HL-60/S4 treated with retinoic acid at 250 ng/mL for 4 days and 3 days (cell line): Measurements from ENCODE around the gene PRKG1.
"Not testable (repeated sequence)": the region's sequence is repeated elsewhere in the genome, so short reads cannot be mapped to it uniquely, and the experiment has no call there.

Experiments
- in situ Hi-C: fragments of 300-500 bp; cut with MboI; formaldehyde crosslinking; loops from 2 replicates; pipeline ENCODE4 v1.7.0; 2022; ENCODE audit warnings: low sequenced_read_pairs

Gene PRKG1

GRCh38 chr10:52029628-52030027, 955.3 kb downstream of the PRKG1 start:
- in situ Hi-C loops: no loop called here

GRCh38 chr10:52030051-52030790, 955.9 kb downstream of the PRKG1 start:
- in situ Hi-C loops: no loop called here

DNA sequence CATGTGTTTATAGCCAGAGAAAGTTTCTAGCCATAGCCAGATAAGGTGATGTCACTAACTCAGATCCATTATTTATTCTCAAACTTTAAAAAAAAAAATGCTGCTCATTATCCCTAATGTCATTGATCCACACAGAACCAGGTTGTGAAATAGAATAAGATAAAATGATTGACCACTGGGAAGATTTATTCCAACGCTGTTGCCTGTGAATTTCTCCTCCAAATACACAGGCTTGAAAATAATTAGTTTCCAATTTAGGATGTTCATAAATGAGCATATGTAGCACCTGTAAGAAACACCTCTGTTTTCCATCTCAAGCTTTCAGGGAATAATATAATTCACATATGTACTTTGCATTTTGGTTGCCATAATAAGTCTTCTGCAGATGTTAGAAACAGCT, 956.7 kb downstream of the PRKG1 start:
- in situ Hi-C loops: no loop called here

- in situ Hi-C loops: no loop called here
Observed at GRCh38 chr10:52031771-52032170, 957.5 kb downstream of the PRKG1 start.

GRCh38 chr10:52032681-52033629, 958.7 kb downstream of the PRKG1 start:
- in situ Hi-C loops: no loop called here

GRCh38 chr10:52039002-52039793, 964.9 kb downstream of the PRKG1 start:
- in situ Hi-C loops: not testable (repeated sequence)

GRCh38 chr10:52040486-52040885, 966.2 kb downstream of the PRKG1 start:
- in situ Hi-C loops: no loop called here

- in situ Hi-C loops: no loop called here
Observed at GRCh38 chr10:52043811-52044210, 969.5 kb downstream of the PRKG1 start.

DNA sequence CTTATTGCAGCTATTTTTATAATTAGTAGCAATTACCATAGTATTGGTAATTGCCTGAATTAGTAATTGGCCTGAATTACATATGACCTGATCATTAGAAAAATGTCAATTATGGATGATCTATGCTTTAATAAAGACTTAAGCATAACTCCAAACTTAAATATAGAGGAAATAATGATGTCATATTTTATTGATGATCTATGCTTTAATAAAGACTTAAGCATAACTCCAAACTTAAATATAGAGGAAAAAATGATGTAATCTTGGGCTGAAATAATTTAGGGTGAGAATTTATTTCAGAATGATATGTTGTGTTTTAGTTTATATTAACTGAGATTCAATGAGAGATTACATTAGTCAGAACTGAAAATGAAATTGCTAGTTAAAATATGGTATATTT, 973.8 kb downstream of the PRKG1 start:
- in situ Hi-C loops: no loop called here

DNA sequence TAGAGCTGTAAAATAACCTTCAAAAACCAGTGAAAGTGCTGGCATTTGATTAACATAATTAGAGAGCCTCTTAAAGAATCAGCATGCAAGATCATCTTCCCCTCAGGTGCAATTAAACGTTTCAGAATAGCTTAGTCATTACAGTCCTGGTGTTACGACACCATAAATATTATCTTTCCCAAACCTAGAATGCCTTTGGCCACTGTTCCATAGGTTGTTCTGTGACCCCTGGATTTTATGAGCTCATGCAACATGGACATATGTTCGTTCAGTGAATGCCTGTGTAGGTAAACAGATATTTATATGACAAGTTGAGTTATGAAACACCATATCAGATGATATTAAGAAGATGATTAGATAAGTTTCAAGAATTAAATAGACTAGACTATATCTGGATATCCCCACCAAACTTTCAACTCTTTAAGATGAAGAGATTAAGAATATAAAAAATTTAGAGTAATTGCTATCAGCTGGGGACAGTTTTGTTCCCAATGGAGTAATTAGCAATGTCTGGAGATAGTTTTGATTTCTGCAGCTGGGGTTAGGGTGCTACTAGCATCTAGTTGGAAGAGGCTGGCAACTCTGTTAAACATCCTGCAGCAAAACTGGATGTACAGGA, 976.3 kb downstream of the PRKG1 start:
- in situ Hi-C loops: no loop called here

GRCh38 chr10:52053497-52053896, 979.2 kb downstream of the PRKG1 start:
- in situ Hi-C loops: no loop called here

DNA sequence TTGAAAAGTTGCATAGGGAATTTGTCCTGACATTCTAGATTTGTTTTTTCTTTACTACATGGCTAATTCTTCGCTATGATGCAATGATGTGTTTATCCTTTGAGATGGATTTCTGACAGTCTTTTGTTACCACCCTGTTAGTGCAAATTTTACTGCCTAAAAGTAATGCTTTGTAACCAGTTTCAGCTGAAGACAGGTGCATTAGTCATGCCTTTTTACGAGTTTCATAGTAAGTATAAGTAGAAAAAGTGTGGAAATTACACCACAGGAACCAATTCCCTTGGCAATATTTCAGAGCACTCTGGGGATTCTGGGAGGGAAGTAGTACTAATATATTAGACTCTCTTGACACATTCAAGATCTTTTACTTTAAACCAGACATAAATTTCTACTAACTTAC, 982.0 kb downstream of the PRKG1 start:
- in situ Hi-C loops: no loop called here

GRCh38 chr10:52059089-52059488, 984.8 kb downstream of the PRKG1 start:
- in situ Hi-C loops: no loop called here

DNA sequence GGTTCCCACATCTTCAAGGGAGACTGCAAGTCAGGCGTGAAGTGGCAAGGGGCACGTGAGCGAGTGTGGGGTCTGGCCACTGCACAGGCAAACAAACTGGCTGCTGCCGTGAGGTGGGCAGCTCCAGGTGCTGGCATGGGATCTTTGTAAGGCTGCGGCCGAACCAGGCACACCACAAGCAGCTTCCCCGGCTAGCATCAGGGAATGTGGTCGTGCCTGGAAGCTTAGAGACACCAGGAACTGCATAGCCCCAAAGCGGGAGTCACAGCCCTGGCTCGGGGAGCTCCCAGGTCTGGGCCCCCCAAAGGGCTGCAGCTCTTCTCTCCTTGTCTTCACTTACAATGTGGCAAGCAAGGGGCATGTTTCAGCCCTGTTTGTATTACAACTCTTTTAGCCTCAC, 988.9 kb downstream of the PRKG1 start:
- in situ Hi-C loops: no loop called here

- in situ Hi-C loops: no loop called here
Observed at GRCh38 chr10:52064084-52064845, 990.0 kb downstream of the PRKG1 start.

GRCh38 chr10:52066383-52066782, 992.1 kb downstream of the PRKG1 start:
- in situ Hi-C loops: no loop called here

- in situ Hi-C loops: no loop called here
Observed at GRCh38 chr10:52068485-52068884, 994.2 kb downstream of the PRKG1 start.

GRCh38 chr10:52071814-52072213, 997.5 kb downstream of the PRKG1 start:
- in situ Hi-C loops: no loop called here

DNA sequence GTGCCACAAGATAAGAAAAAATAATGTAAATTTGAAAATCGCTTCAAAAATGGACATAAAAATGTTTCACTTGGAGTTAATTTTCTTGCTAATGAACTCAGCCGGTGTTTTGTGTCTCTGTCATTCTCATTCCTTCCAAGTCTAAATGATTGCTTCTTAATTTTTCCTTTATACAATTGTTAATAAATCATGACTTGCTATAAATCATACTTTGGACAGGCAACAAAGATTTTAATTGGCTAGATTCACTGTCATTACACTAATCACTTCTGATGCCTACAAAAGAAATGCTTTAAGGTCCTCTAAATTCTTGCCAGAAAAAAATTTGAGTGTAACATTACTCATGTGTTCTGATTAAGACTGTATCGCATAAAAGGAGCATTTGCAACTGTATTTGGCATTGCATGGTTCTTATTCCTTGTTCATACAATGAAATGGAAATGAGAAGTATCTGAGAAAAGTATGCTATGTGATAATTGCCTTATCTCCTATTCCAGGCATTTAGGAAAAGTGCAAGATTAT, 1000.3 kb downstream of the PRKG1 start:
- in situ Hi-C loops: no loop called here

- in situ Hi-C loops: no loop called here
Observed at GRCh38 chr10:52077814-52078213, 1003.5 kb downstream of the PRKG1 start.
